ENCODE results near the gene BCAP31. TPM values are rescaled to one million over a fixed set of nuclear protein-coding genes. Genes with fewer than 3 reads are reported as not detected.

BCAP31 gene
- total and polyA plus RNA-seq, 2 of the 13 experiments (the other 11 are each of a cell fraction or from before 2014, with no cell fraction given): 139 to 178 TPM

DNA sequence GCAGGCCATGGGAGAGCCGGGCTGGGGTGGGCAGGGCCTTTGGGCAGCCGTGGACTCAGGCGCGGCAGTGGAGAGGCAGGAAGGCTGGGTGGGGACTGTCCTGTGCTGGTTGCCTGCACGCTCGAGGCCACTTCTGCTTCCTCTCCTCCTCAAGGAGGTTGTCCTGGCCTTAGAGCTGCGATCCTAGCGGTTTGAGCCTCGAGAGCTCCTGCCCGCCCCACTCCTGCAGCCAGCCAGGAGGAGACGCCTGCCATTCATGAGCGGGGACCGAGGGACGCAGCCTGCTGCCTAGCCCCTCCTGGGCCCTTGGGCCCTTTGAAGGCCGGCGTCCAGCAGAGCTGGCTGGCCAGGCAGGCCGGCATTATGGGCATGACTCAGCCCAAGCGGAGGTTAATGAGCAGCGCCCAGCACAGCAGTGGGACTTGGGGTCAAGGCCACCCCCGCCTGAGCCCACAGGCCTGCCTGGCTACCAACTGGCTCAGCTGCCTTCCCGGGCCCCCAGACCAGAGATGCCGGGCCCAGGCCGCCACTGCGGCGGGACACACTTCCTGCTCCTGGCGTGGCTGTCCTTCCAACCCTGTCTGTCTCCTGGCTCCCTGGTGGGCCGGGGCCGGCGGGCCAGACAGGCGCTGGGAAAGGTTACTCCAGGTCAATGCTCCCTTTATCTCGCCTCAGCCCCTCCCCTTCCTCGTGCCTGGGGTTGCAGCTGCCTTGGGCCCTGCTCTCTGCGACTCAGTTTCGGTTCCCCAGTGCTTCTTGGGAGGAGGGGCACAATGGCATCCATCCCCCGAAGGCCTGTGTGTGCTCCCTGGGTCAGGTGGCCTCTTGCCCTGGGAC lies 2.3 kb upstream of the BCAP31 start (continued):
- TF ChIP-seq GATAD1 (CRISPR knock-in tag; IDR thresholded peaks at IDR 0.05) (0 out of 2 replicates have a peak, but pooled peaks have one; percentile 22), ZNF619 (CRISPR knock-in tag; IDR thresholded peaks at IDR 0.05) (0 out of 2 replicates have a peak, but pooled peaks have one; percentile 20), ZNF607 (CRISPR knock-in tag; IDR thresholded peaks at IDR 0.05; ENCODE audit: borderline replicate concordance) (peak; percentile 64; the same call in 1 of the 2 replicates), ZNF460 (CRISPR knock-in tag; IDR thresholded peaks at IDR 0.05; ENCODE audit: borderline replicate concordance) (no peak; the same call in 1 of the 2 replicates), NCOR1 (IDR thresholded peaks at IDR 0.05; ENCODE audit: borderline replicate concordance, low read length) (peak; percentile 38; the same call in 1 of the 2 replicates), POLR2G (IDR thresholded peaks at IDR 0.05; ENCODE audit: low read depth, low read length) (peak; percentile 73), TOPORS (CRISPR knock-in tag; IDR thresholded peaks at IDR 0.05) (peak; percentile 41; the same call in 1 of the 2 replicates), YEATS2 (CRISPR knock-in tag; IDR thresholded peaks at IDR 0.05; ENCODE audit: borderline replicate concordance) (0 out of 2 replicates have a peak, but pooled peaks have one; percentile 30), MXD4 (CRISPR knock-in tag; IDR thresholded peaks at IDR 0.05) (0 out of 2 replicates have a peak, but pooled peaks have one; percentile 53), NCOA2 (CRISPR knock-in tag; IDR thresholded peaks at IDR 0.05) (peak; percentile 69), ELF4 (CRISPR knock-in tag; IDR thresholded peaks at IDR 0.05; ENCODE audit: borderline replicate concordance) (no peak), ARID4A (CRISPR knock-in tag; IDR thresholded peaks at IDR 0.05; ENCODE audit: borderline replicate concordance) (peak; percentile 86), PHF8 (CRISPR knock-in tag; IDR thresholded peaks at IDR 0.05) (peak; percentile 56), PATZ1 (CRISPR knock-in tag; IDR thresholded peaks at IDR 0.05) (peak; percentile 74; the same call in 1 of the 2 replicates), HOXD1 (CRISPR knock-in tag; IDR thresholded peaks at IDR 0.05) (no peak), HOXA3 (CRISPR knock-in tag; IDR thresholded peaks at IDR 0.05) (peak; percentile 74)
- TF ChIP-seq, protein P1, sequence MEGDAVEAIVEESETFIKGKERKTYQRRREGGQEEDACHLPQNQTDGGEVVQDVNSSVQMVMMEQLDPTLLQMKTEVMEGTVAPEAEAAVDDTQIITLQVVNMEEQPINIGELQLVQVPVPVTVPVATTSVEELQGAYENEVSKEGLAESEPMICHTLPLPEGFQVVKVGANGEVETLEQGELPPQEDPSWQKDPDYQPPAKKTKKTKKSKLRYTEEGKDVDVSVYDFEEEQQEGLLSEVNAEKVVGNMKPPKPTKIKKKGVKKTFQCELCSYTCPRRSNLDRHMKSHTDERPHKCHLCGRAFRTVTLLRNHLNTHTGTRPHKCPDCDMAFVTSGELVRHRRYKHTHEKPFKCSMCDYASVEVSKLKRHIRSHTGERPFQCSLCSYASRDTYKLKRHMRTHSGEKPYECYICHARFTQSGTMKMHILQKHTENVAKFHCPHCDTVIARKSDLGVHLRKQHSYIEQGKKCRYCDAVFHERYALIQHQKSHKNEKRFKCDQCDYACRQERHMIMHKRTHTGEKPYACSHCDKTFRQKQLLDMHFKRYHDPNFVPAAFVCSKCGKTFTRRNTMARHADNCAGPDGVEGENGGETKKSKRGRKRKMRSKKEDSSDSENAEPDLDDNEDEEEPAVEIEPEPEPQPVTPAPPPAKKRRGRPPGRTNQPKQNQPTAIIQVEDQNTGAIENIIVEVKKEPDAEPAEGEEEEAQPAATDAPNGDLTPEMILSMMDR (CRISPR knock-in tag; IDR thresholded peaks at IDR 0.05): peak; percentile 9; the same call in 1 of the 2 replicates
- TF ChIP-seq, protein P2, sequence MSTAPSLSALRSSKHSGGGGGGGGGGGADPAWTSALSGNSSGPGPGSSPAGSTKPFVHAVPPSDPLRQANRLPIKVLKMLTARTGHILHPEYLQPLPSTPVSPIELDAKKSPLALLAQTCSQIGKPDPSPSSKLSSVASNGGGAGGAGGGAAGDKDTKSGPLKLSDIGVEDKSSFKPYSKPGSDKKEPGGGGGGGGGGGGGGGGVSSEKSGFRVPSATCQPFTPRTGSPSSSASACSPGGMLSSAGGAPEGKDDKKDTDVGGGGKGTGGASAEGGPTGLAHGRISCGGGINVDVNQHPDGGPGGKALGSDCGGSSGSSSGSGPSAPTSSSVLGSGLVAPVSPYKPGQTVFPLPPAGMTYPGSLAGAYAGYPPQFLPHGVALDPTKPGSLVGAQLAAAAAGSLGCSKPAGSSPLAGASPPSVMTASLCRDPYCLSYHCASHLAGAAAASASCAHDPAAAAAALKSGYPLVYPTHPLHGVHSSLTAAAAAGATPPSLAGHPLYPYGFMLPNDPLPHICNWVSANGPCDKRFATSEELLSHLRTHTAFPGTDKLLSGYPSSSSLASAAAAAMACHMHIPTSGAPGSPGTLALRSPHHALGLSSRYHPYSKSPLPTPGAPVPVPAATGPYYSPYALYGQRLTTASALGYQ (CRISPR knock-in tag; IDR thresholded peaks at IDR 0.05): peak; percentile 58

Data from HepG2 (cell line).